SHP77 (cell line): ENCODE measurements around the gene OR2T11.
"Not testable (repeated sequence)": the region's sequence is repeated elsewhere in the genome, so short reads cannot be mapped to it uniquely, and the experiment has no call there.

Source experiments
- DNase-seq, 2 experiments: peaks; one replicate each; lab custom pipeline; 2025; lab: John Stamatoyannopoulos, UW

Gene OR2T11

DNA sequence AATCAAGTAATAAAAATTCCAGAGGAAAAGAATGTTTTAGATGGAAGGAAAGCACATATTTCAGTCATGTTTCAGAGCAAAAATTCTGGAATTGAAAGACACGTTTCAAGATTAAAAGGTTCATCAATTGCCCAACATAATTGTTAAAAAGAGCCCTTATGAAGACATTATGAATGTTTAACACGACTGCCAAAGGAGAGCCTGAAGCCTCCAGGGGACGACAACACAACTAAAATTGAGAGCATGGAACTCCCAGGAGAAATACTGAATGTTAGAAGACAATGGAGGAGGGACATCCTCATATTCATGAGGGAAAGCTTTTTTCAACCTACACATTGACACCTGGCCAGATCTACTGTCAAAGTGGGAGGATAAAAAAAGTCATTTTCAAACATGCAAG lies 16.0 kb downstream of the OR2T11 start:
- peak in 1 of 2 experiments; percentile 2 for DNase-seq

DNA sequence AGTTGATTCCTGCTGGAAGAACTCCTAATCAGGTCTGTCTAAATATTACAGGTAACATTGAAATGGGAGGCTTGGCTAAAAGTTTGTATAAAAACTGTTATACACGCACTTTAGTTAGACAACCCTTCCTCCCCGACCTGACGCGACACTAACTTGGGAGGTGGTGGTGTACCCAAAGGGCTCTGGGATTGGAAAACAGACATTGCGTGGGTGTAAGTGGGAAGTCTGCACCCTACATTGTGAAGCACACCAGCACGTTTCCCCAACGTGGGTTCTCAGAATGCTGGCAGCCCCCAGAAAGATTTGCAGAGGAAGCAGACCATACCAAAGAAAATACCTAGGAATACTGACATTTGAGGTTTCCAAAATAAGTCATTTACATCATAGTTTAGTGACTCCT lies 16.8 kb downstream of the OR2T11 start:
- DNase-seq, result no peak

DNA sequence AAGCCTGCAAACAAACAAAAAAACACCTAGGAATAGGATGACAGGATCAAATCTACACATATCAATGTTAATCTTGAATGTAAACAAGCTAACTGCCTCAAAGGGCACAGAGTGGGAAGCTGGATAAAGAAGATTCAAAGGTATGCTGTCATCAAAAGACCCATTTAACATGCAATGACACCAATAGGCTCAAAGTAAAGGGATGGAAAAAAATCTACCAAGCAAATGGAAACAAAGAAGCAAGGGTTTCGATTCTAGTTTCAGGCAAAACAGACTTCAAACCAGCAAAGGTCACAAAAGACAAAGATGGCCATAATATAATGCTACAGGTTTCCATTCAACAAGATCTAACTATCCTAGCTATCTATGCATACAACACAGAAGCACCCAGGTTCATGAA lies 21.1 kb downstream of the OR2T11 start:
- no peak for DNase-seq

DNA sequence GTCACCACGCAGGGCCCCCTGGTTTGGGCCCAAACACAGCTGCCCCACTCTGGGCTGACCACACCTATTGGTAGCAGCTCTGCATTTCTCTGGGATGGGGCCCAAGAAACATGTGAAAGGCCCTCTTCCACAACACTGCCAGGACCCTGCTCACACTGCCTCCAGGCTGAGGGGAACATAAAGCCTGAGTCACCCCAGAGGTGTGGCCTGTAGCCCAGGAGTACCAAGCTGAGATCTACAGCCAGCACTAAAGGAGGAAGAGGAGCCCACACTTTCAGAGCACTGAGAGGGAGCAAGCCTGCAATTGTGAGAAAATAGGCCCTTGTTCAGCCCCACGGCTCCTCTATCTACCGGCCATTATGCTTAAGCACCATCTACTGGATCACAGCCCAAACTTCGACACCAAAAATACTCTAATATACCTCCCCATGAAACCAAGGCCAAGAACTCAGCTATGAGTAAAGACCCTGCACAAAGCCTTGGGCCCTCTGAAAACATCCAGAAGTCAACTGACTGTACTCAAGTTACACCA lies 22.9 kb downstream of the OR2T11 start:
- no peak for DNase-seq

DNA sequence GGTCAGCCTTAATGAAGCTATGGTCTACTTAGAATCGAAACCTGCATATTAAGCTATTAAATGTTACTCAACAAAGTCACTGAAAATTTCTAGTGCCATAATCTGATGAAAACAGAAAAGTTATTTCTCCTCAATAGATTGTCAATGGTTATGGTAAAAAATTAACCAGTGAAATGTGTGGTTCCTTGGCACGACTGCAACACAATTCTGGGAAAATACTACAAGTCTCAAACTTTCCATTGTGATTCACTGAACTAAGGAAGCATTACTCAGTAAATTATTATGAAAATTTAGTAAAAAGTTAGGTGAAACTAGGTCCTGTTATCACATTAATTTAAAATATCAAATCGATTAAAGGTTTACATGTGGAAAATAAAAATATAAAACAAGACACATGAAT lies 24.6 kb downstream of the OR2T11 start:
- no peak for DNase-seq

DNA sequence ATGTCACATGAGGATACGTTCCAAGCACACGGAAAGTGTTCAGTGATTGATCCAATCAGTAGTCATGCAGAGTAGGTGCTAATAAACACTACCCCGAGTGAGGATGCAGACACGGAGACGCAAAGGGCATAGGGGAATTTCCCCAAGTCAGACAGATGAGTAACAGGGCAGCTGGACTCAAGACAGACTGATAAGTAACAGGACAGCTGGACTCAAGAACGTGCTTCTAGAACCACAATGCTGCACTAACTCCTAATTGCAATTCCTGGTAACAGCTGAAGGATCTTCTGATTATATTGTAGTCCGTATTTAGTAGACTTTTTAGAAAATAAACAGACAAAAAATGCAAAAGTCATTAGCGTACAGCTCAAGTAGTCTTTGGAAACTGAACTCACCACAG lies 35.5 kb downstream of the OR2T11 start:
- DNase-seq, result no peak

DNA sequence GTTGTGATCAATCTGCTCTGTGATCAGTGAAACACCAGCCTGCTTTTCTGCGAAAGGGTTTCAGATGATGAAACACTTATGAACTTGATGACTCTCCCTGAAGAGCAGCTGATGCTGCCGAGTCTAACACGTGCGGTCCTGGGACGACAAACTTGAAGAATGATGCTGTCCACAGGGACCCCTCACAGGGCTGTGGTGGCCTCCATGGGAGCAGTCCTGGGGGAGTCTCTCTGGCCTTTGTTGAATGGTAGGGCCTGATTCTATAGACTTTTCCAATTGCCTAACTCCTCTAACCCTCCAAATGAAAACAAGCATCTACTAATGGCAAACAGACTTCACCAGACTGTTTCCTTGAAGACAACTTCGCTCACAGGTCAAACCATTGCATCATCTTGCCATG lies 37.3 kb downstream of the OR2T11 start, which contains the start of gene OR2T10:
Gene OR2T10, minus strand, starts transcription at position 112 of the 400 bp plus-strand sequence. CDS start 3,932 bp downstream, outside the sequence.
- no peak for DNase-seq

DNA sequence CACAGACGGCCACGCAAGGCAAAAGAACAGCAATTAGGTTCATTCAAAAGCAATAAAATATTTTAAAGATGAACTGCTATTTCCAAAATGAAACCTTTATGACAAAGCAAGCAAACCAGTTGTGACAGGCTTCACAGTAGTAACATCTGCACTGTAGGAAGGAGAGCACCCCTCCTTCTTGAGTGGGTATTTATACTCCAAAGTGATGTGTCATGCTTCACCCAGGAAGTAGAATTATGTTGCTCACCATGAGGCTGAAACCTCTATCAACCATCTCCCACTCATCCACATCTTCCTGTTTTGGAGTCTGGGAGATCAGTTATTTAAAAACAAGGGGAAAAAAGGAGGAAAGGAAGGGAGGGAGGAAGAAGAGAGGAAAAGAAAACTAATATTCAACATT lies 38.3 kb downstream of the OR2T11 start:
- no peak for DNase-seq

DNA sequence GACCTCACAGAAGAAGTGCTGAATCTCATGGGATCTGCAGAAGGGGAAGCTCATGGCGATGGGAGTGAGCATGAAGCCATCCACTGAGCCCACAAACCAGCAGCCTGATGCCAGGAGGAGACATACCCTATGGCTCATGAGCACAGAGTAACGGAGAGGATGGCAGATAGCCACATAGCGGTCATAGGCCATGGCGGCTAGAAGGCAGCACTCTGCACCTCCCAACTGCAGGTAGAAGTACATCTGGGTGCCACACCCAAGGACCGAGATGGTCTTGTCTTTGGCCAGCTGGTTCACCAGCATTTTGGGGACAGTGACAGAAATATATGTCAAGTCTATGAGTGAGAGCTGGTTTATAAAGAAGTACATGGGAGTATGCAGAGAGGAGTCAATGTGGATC lies 41.7 kb downstream of the OR2T11 start:
- DNase-seq, result no peak

DNA sequence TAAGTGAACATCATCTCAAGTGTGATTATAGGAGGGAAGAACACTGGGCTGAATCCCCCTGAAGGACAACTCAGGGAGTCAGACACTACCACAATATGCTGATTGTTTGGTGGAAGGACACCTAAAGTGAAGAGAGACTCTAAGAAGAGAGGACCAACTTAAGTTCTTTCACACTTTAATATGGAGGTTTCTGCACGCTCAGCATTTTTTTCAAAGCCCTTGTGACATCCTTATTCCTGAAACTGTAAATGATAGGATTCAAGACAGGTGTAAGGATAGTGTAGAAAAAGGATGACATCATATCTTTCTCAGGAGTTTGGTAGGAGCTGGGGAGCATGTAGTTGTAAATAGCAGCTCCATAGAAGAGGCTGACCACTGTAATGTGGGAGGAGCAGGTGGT lies 42.2 kb downstream of the OR2T11 start:
- no peak for DNase-seq

DNA sequence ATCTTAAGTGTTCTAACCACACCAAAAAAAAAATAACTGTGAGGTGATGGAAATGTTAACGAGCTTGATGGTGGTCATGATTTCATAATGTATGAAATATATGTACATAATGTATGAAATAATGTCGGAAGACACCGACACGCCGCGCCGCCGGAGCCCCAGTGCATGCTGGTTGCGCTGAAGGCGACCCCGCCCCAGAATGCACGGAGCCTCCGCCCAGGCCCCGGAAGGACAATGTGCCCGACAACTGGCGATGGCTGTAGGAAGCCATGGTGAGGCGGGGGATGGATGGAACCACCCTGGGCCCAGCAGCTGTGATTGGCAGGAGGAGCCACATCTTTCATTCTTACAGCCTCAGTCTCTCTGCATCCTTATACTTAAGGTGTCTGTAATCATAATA lies 44.8 kb downstream of the OR2T11 start:
- no peak for DNase-seq

DNA sequence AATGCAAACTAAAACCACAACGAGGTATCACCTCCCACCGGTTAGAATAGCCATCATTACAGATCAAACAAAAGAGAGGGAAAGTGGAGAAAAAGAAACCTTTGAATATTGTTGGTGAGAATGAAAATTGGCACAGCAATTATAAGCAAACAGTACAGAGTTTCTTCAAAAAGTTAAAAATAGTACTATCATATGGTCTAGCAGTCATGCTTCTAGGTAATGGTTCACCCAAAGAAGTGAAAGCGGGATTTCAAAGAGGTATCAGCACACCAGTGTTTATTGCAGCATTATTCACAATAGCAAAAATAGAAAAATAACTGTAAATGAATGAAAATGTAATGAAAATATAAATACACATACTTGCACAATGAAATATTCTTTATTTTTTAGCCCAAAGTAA lies 45.6 kb downstream of the OR2T11 start:
- DNase-seq, result no peak

DNA sequence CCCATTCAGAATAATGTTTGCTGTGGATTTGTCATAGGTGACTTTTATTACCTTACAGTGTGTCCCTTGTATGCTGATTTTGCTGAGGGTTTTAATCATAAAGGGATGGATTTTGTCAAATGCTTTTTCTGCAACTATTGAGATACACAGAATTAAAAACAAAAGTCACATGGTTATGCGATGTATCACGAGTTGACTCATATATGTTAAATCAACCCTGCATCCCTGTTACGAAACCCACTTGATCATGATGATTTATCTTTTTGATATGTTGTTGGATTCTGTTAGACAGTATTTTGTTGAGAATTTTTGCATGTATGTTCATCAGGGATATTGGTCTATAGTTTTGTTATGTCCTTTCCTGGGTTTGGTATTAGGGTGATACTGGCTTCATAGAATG lies 49.6 kb downstream of the OR2T11 start:
- no peak for DNase-seq

DNA sequence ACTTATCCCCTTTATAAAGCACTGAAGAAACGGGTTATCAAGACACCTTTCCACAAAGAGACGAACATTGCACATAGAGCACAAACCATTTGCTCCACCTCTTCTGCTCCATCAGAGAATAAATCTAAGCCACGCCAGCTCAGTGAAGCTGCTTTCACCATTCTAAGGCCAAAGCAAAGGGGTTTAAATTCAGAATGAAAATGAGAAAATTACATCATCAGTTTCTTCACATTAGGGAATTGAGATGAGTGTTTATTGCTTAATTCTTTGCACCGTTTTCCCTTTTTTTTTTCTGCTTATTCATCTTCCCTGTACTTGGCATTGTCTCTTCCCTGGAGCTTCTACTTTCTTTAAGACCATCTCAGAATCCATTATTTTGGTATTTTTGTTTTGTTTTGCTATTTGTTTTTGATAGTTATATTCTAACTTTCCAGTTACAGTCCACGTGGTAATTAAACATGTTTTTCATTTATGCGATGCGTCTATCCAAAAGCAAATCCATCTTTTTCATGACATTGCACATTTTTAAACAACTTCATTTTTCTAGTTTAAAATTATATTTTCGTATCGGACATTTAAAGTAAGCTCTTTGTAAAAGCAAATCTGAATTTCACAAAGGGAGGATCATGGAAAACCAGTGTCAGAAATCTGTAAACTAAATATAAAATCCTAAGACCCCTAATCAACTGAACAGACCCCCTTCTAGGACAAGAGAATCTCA lies 58.5 kb downstream of the OR2T11 start:
- DNase-seq, result no peak

DNA sequence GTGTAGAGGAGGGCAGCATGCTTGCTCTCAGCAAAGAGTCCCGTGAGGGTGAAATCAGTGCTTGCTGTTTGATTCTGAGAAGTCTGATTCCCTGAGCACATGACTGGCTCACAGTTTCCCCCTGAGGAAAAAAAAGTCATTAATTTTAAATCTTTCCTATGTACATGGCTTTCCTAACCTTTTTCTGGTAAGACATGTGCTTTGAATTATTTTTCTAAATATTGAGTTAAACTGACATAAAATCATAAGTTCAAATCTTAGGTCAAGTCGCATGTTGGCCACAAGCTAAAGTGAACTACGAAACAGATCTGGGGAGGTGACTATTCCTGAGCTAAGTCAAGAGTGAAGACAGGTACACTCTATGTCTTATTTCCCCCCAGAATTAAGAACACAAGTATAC lies 60.2 kb downstream of the OR2T11 start, which contains the start of gene OR2T34:
Gene OR2T34, minus strand, starts transcription at position 101 of the 400 bp plus-strand sequence. Its CDS starts 0 bp downstream, at position 101.
- DNase-seq, result not testable (repeated sequence)

DNA sequence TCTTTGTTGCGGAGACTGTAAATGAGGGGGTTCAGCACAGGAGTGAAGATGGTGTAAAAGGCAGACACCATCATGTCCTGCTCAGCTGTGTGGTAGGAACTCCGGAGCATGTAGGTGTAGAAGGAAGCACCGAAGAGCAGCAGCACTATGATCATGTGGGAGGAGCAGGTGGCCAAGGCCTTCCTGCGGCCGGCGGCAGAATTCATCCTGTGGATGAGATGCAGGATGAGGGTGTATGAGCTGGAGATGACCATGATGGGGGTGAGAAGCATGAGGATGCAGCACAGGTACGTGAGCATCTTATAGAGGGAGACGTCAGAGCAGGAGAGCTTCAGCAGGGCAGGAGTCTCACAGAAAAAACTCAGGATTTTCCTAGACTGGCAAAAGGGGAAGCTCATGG lies 61.0 kb downstream of the OR2T11 start:
- not testable (repeated sequence) for DNase-seq
